B cell (primary cell): ENCODE results near the gene CFAP77. TPM values are rescaled to one million over a fixed set of nuclear protein-coding genes. Genes with fewer than 3 reads are reported as not detected.

Experiments
- ATAC-seq: fragments of 200-7000 bp; cut with Tn5 transposase; one replicate; pipeline ENCODE4 v1.10.0; 2021; ENCODE audit warnings: low read depth, mild to moderate bottlenecking, moderate number of reproducible peaks, moderate library complexity
- CTCF ChIA-PET: fragments of 350-600 bp; sonication (Branson Sonifier 250); formaldehyde crosslinking; loops from one replicate; lab custom pipeline; 2021; ENCODE audit warnings: antibody characterized with exemption, inconsistent platforms; lab: Charles Lee
- POLR2A ChIA-PET: fragments of 350-600 bp; sonication (Branson Sonifier 250); formaldehyde crosslinking; loops from one replicate; lab custom pipeline; 2021; ENCODE audit warnings: antibody characterized with exemption; lab: Charles Lee
- DNase-seq: peaks from one replicate; pipeline ENCODE4 v3.0.0; 2013
- H2AFZ ChIP-seq: 2 replicates; pipeline ENCODE4 v1.6.1; 2012; ENCODE audit warnings: mild to moderate bottlenecking, low read depth, low read length; ENCODE audit not compliant: insufficient read depth, poor library complexity, severe bottlenecking
- H3K27ac ChIP-seq, 2 donors: 1 replicate in 1 of 2; 2 replicates in 1 of 2; pipeline ENCODE4 v1.5.1; 2012 to 2013; ENCODE audit warnings: low read length in 2 of 2, mild to moderate bottlenecking in 2 of 2, moderate library complexity in 1 of 2
- H3K27me3 ChIP-seq, 4 experiments: fragments of 200-600 bp in 1 of 4; sonication (generic) in 1 of 4; replicated peaks in 1 of 4; 1 replicate in 2 of 4; 2 replicates in 2 of 4; pipeline versions ENCODE4 v1.6.1 to v1.7.0; 2013 to 2016; ENCODE audit warnings: low read length in 3 of 4, mild to moderate bottlenecking in 2 of 4, mixed read lengths in 1 of 4, moderate library complexity in 1 of 4; ENCODE audit not compliant: insufficient read depth in 4 of 4, control insufficient read depth in 3 of 4; ENCODE audit errors: control extremely low read depth in 1 of 4
- H3K36me3 ChIP-seq, 2 experiments: replicated peaks in 1 of 2; 1 replicate in 1 of 2; 2 replicates in 1 of 2; pipeline versions ENCODE4 v1.6.1 to v1.7.1; 2013; ENCODE audit warnings: low read length in 1 of 2; ENCODE audit not compliant: insufficient read depth in 2 of 2, control insufficient read depth in 1 of 2; ENCODE audit errors: control extremely low read depth in 1 of 2, extremely low read depth in 1 of 2
- H3K4me1 ChIP-seq, 2 donors: fragments of 200-600 bp in 1 of 2; sonication (generic) in 1 of 2; 1 replicate in 1 of 2; 2 replicates in 1 of 2; pipeline versions ENCODE4 v1.5.1 to v1.6.1; 2013 to 2017; ENCODE audit warnings: low read length in 2 of 2; ENCODE audit not compliant: control insufficient read depth in 2 of 2, insufficient read depth in 2 of 2
- H3K4me2 ChIP-seq: replicated peaks from 2 replicates; pipeline ENCODE3; 2012; ENCODE audit warnings: mild to moderate bottlenecking, low read depth, low read length; ENCODE audit not compliant: poor library complexity, severe bottlenecking
- H3K4me3 ChIP-seq, 5 experiments: fragments of 200-600 bp in 1 of 5; sonication (generic) in 1 of 5; 1 replicate in 3 of 5; 2 replicates in 2 of 5; pipeline versions ENCODE4 v1.5.1 to v1.7.0; 2011 to 2016; ENCODE audit warnings: low read length in 4 of 5, mild to moderate bottlenecking in 4 of 5, low read depth in 2 of 5, control low read depth in 1 of 5, moderate library complexity in 1 of 5; ENCODE audit not compliant: insufficient read depth in 1 of 5; ENCODE audit errors: control extremely low read depth in 1 of 5, extremely low read depth in 1 of 5
- H3K79me2 ChIP-seq: fragments of 200-600 bp; sonication (generic); one replicate; pipeline ENCODE4 v1.6.0; 2016; ENCODE audit warnings: low read length; ENCODE audit not compliant: control insufficient read depth, insufficient read depth
- H3K9ac ChIP-seq: fragments of 200-600 bp; sonication (generic); 2 replicates; pipeline ENCODE4 v1.6.1; 2017; ENCODE audit warnings: mild to moderate bottlenecking, low read length, moderate library complexity
- H3K9me3 ChIP-seq, 3 donors: one replicate each; pipeline versions ENCODE4 v1.6.1 to v1.7.1; 2013; ENCODE audit warnings: low read length in 2 of 3; ENCODE audit not compliant: control insufficient read depth in 2 of 3, insufficient read depth in 1 of 3; ENCODE audit errors: control extremely low read depth in 1 of 3
- H4K20me1 ChIP-seq: 2 replicates; pipeline ENCODE4 v1.6.0; 2012; ENCODE audit warnings: mild to moderate bottlenecking, low read length; ENCODE audit not compliant: insufficient read depth, control insufficient read depth, poor library complexity, severe bottlenecking
- H3K27ac Mint-ChIP-seq: one replicate; pipeline ENCODE4 v1.8.0; 2021; ENCODE audit warnings: mixed read lengths
- H3K27me3 Mint-ChIP-seq: one replicate; pipeline ENCODE4 v1.8.0; 2021; ENCODE audit warnings: mixed read lengths
- H3K4me1 Mint-ChIP-seq: one replicate; pipeline ENCODE4 v1.8.0; 2021; ENCODE audit warnings: mixed read lengths
- H3K4me3 Mint-ChIP-seq: one replicate; pipeline ENCODE4 v1.8.0; 2021; ENCODE audit warnings: mixed read lengths
- H3K9me3 Mint-ChIP-seq: one replicate; pipeline ENCODE4 v1.8.0; 2022; ENCODE audit warnings: mixed read lengths; ENCODE audit not compliant: insufficient read depth
- CTCF ChIP-seq: fragments of 200-600 bp; IDR thresholded peaks from one replicate; pipeline ENCODE4 v1.8.0; 2022; ENCODE audit warnings: antibody characterized with exemption, mild to moderate bottlenecking
- EZH2 ChIP-seq: IDR thresholded peaks from 2 replicates; pipeline ENCODE4 v1.6.1; 2012; ENCODE audit warnings: borderline replicate concordance, low read depth, mild to moderate bottlenecking, moderate library complexity, low read length; ENCODE audit not compliant: insufficient read depth, poor library complexity, severe bottlenecking
- WGBS: methylation state at CpG from one replicate; pipeline ENCODE4 v1.1.5; 2013; ENCODE audit warnings: missing lambda C conversion rate; ENCODE audit not compliant: insufficient coverage; 5-methylcytosine and 5-hydroxymethylcytosine counted together
- intact Hi-C: fragments of 100-400 bp; cut with micrococcal nuclease; formaldehyde crosslinking; loops from one replicate; pipeline ENCODE4 v1.10.0; 2022
- polyA plus RNA-seq: library from polyadenylated mRNA; depleted of rRNA; stranded (reverse); fragments of >200 nt; gene quantifications from 2 replicates; pipeline ENCODE4 v1.2.3, GENCODE V29; 2012
- total RNA-seq, 2 donors: library from RNA; stranded (reverse); fragments of 120-200 nt in 1 of 2; gene quantifications; 1 replicate in 1 of 2; 2 replicates in 1 of 2; pipeline versions ENCODE4 v1.2.3 to v1.2.4, GENCODE V29; 2013 to 2022

The CFAP77 gene
- total and polyA plus RNA-seq, 2 donors (not counting 1 experiment from before 2014, with no cell fraction given), result not detected

GRCh38 chr9:132586830-132587591 is 177.0 kb downstream of the CFAP77 start:
- DNase-seq, result peak; percentile 51
- Mint-ChIP-seq H3K4me1 (peaks cover 23% of the 10 kb centered on the region), H3K9me3 (no peaks in the 10 kb centered on the region), H3K27ac (no peak overlapping the region), H3K4me3 (peak overlapping the region; percentile 74), H3K27me3 (peaks cover 49% of the 10 kb centered on the region)
- Histone ChIP-seq H4K20me1 (peaks cover 8% of the 10 kb centered on the region), H3K4me1 (peaks cover 27 to 40% of the 10 kb centered on the region in 2 donors), H3K4me3 (peak overlapping the region in 1 of 5 experiments; percentile 10), H3K36me3 (no peaks in the 10 kb centered on the region), H3K9ac (no peak overlapping the region), H2AFZ (no peak overlapping the region), H3K4me2 (peak overlapping the region; percentile 54), H3K27ac (no peak overlapping the region), H3K79me2 (no peaks in the 10 kb centered on the region), H3K27me3 (peaks cover 2 to 93% (median 65%) of the 10 kb centered on the region in 4 experiments), H3K9me3 (peaks cover 0 to 59% (median 0%) of the 10 kb centered on the region in 3 donors)
- ChIA-PET POLR2A (no interaction called here), CTCF (no interaction called here)
- TF ChIP-seq EZH2 (no peak), CTCF (no peak)
- ATAC-seq, result no peak
- WGBS, result 6% methylated on average over 71 of the region's 74 CpGs
- intact Hi-C loops, result no loop called here

GRCh38 chr9:132587592-132587955 is 177.6 kb downstream of the CFAP77 start:
- H3K27ac Mint-ChIP-seq, result no peak overlapping the region

More at GRCh38 chr9:132587592-132587955, 177.6 kb downstream of the CFAP77 start:
- peaks cover 23% of the 10 kb centered on the region for H3K4me1 Mint-ChIP-seq
- CTCF ChIA-PET, result no interaction called here
- WGBS, result 20% methylated on average over 6 of the region's 6 CpGs
- Histone ChIP-seq H2AFZ (no peak overlapping the region), H4K20me1 (peaks cover 8% of the 10 kb centered on the region), H3K9me3 (peaks cover 0 to 54% (median 0%) of the 10 kb centered on the region in 3 donors), H3K4me1 (peaks cover 27 to 40% of the 10 kb centered on the region in 2 donors), H3K27me3 (peaks cover 2 to 94% (median 67%) of the 10 kb centered on the region in 4 experiments), H3K79me2 (no peaks in the 10 kb centered on the region), H3K4me3 (no peak overlapping the region), H3K27ac (no peak overlapping the region), H3K36me3 (no peaks in the 10 kb centered on the region), H3K4me2 (peak overlapping the region; percentile 54), H3K9ac (no peak overlapping the region)
- no peak for ATAC-seq
- intact Hi-C loops, result no loop called here
- no peak for TF ChIP-seq EZH2
- TF ChIP-seq CTCF, result no peak
- no peak for DNase-seq
- H3K27me3 Mint-ChIP-seq, result peaks cover 52% of the 10 kb centered on the region
- no peaks in the 10 kb centered on the region for H3K9me3 Mint-ChIP-seq
- no peak overlapping the region for H3K4me3 Mint-ChIP-seq
- POLR2A ChIA-PET, result no interaction called here
